LHCN-M2 (cell line): Measurements from ENCODE around the gene PRKAA1. TPM values are rescaled to one million over a fixed set of nuclear protein-coding genes. Genes with fewer than 3 reads are reported as not detected.
"Not testable (repeated sequence)": the region's sequence is repeated elsewhere in the genome, so short reads cannot be mapped to it uniquely, and the experiment has no call there.

Experiments used
- DNase-seq: peaks from one replicate; pipeline ENCODE4 v3.0.0-alpha.2; 2012; ENCODE audit warnings: low read depth
- total RNA-seq: library from RNA; depleted of rRNA; stranded (reverse); fragments of >200 nt; gene quantifications from 2 replicates; pipeline ENCODE4 v1.2.3, GENCODE V29; 2014

The PRKAA1 gene
- total RNA-seq, 1 experiment from 2014 or later: 78.8 TPM

- no peak for DNase-seq
Observed at GRCh38 chr5:40826489-40827187, 28.5 kb upstream of the PRKAA1 start.

GRCh38 chr5:40825461-40826043 is 27.4 kb upstream of the PRKAA1 start:
- not testable (repeated sequence) for DNase-seq

- no peak for DNase-seq
Observed at GRCh38 chr5:40823459-40823858, 25.3 kb upstream of the PRKAA1 start.

- no peak for DNase-seq
Observed at GRCh38 chr5:40813698-40814281, 15.6 kb upstream of the PRKAA1 start.

- no peak for DNase-seq
Observed at GRCh38 chr5:40812125-40812524, 14.0 kb upstream of the PRKAA1 start.

GRCh38 chr5:40801771-40802562 is 3.8 kb upstream of the PRKAA1 start:
- no peak for DNase-seq

GRCh38 chr5:40799258-40799657 is 1.1 kb upstream of the PRKAA1 start:
- no peak for DNase-seq

GRCh38 chr5:40798801-40799210 is 632 bp upstream of the PRKAA1 start:
- peak; percentile 67 for DNase-seq

GRCh38 chr5:40797273-40798011 is 732 bp downstream of the PRKAA1 start:
- DNase-seq: peak; percentile 66

- peak; percentile 56 for DNase-seq
Observed at GRCh38 chr5:40796487-40796889, 1.7 kb downstream of the PRKAA1 start.

- not testable (repeated sequence) for DNase-seq
Observed at GRCh38 chr5:40794877-40795276, 3.3 kb downstream of the PRKAA1 start.

GRCh38 chr5:40794340-40794739 is 3.8 kb downstream of the PRKAA1 start:
- not testable (repeated sequence) for DNase-seq

- not testable (repeated sequence) for DNase-seq
Observed at GRCh38 chr5:40792691-40793090, 5.5 kb downstream of the PRKAA1 start.

- peak; percentile 23 for DNase-seq
Observed at GRCh38 chr5:40791715-40792139, 6.4 kb downstream of the PRKAA1 start.

- DNase-seq: peak; percentile 20
Observed at GRCh38 chr5:40790947-40791593, 7.1 kb downstream of the PRKAA1 start.

- DNase-seq: not testable (repeated sequence)
Observed at GRCh38 chr5:40788941-40789340, 9.2 kb downstream of the PRKAA1 start.

GRCh38 chr5:40787986-40788385 is 10.2 kb downstream of the PRKAA1 start:
- DNase-seq: no peak

GRCh38 chr5:40786664-40787063 is 11.5 kb downstream of the PRKAA1 start:
- DNase-seq: not testable (repeated sequence)

- DNase-seq: no peak
Observed at GRCh38 chr5:40784916-40785315, 13.3 kb downstream of the PRKAA1 start.

GRCh38 chr5:40784027-40784653 is 14.0 kb downstream of the PRKAA1 start:
- DNase-seq: no peak
